ENCODE data around the gene EID3.

DNA sequence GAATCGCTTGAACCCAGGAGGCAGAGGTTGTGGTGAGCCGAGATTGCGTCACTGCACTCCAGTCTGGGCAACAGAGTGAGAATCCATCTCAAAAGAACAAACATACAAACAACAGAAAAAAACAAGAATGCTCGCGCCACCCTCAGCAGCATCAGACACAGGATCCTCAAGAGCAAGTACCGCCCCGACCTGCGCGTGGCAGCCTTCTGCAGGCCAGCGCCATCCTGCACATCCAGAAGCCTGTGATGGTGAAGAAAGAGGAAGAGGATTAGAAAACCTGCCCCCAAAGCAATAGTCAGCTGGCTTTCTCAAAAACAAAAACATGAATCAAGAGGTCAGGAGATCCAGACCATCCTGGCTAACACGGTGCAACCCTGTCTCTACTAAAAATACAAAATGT lies 30.0 kb upstream of the EID3 start:
- TF ChIP-seq POLR2A (IDR thresholded peaks at IDR 0.05; ENCODE audit: low read length): no peak
- no peak for TF ChIP-seq GATA1 (IDR thresholded peaks at IDR 0.05; ENCODE audit: low read depth, low read length)

Measured in erythroblast (primary cell).